Sigmoid colon (tissue), 4 donors: ENCODE results near the gene PIGZ.

Source experiments
- CTCF ChIP-seq, 4 experiments: fragments of 450-650 bp in 3 of 4; fragments of 200-600 bp in 1 of 4; IDR thresholded peaks; one replicate each; pipeline ENCODE4 v1.5.1; 2016 to 2019; ENCODE audit warnings: antibody characterized with exemption in 4 of 4, mild to moderate bottlenecking in 3 of 4, moderate library complexity in 2 of 4
- POLR2A ChIP-seq, 2 donors: fragments of 450-650 bp; IDR thresholded peaks; one replicate each; pipeline ENCODE4 v1.6.1; 2016; ENCODE audit warnings: antibody characterized with exemption in 2 of 2, mild to moderate bottlenecking in 2 of 2, moderate library complexity in 2 of 2
- POLR2AphosphoS5 ChIP-seq, 4 donors: sonication (generic); formaldehyde crosslinking; IDR thresholded peaks; one replicate each; pipeline ENCODE4 v1.6.1; 2017; ENCODE audit warnings: antibody characterized with exemption in 4 of 4

GRCh38 chr3:197014024-197014423 lies 45.4 kb upstream of the PIGZ start:
- TF ChIP-seq CTCF (IDR thresholded peaks at IDR 0.05) (no peak), POLR2AphosphoS5 (IDR thresholded peaks at IDR 0.05) (no peak), POLR2A (IDR thresholded peaks at IDR 0.05) (no peak)
